ENCODE results near the gene SH3D21. TPM values are rescaled to one million over a fixed set of nuclear protein-coding genes. Genes with fewer than 3 reads are reported as not detected.

Gene SH3D21
- polyA plus RNA-seq, 4 donors, result 19.3 to 34.7 (median 23.4) TPM

GRCh38 chr1:36328088-36328480 lies 21.9 kb downstream of the SH3D21 start:
- no peak for DNase-seq (ENCODE audit: low read depth in 4 of 4, low spot score in 3 of 4)

- DNase-seq (ENCODE audit: low read depth in 4 of 4, low spot score in 3 of 4), result no peak
Measured at GRCh38 chr1:36328713-36329112, 22.5 kb downstream of the SH3D21 start.

- DNase-seq (ENCODE audit: low read depth in 4 of 4, low spot score in 3 of 4), result no peak
Measured at GRCh38 chr1:36329817-36330216, 23.6 kb downstream of the SH3D21 start.

- DNase-seq (ENCODE audit: low read depth in 4 of 4, low spot score in 3 of 4), result no peak
Measured at GRCh38 chr1:36330940-36331339, 24.8 kb downstream of the SH3D21 start.

- no peak for DNase-seq (ENCODE audit: low read depth in 4 of 4, low spot score in 3 of 4)
Measured at GRCh38 chr1:36337830-36338229, 31.7 kb downstream of the SH3D21 start.

GRCh38 chr1:36339215-36339614 lies 33.0 kb downstream of the SH3D21 start:
- DNase-seq (ENCODE audit: low read depth in 4 of 4, low spot score in 3 of 4), result no peak

- DNase-seq (ENCODE audit: low read depth in 4 of 4, low spot score in 3 of 4), result no peak
Measured at GRCh38 chr1:36339615-36340014, 33.4 kb downstream of the SH3D21 start.

- DNase-seq (ENCODE audit: low read depth in 4 of 4, low spot score in 3 of 4), result no peak
Measured at GRCh38 chr1:36341626-36342320, 35.6 kb downstream of the SH3D21 start.

GRCh38 chr1:36342426-36343185 lies 36.4 kb downstream of the SH3D21 start:
- DNase-seq (ENCODE audit: low read depth in 4 of 4, low spot score in 3 of 4), result no peak

DNA sequence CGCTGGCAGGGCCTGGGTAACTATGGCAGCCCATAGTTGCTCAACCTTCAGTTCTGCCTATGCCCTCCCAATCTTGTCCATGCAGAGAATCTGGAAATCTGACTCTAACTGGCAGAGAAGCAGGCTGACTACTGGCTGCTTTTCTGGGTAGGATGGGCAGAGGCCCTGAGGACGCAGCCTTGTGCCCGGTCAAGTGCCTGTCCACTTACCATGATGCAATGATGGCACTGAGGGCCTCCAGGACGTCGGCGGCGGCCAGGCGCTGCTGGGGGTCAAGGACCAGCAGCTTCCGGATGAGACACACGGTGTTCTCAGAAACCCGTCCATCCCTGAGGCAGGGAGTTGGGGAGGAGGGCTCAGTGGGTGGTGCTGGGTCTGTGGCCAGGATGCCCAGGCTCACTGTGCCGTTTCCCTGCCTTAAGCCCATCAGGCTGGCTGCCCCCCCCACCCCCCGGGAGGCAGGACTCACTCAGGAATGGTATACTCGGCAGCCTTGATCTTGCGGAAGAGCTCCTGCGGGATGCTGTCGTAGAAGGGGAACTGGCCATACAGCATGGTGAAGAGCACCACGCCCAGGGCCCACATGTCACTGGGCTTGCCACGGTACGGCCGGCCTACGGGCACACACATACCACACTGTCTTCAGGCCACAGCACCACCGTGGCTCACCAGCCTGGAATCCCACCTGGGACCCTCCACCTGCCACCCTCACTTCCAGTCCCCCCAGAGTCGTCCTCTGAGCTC lies 37.7 kb downstream of the SH3D21 start:
- no peak for DNase-seq (ENCODE audit: low read depth in 4 of 4, low spot score in 3 of 4)

DNA sequence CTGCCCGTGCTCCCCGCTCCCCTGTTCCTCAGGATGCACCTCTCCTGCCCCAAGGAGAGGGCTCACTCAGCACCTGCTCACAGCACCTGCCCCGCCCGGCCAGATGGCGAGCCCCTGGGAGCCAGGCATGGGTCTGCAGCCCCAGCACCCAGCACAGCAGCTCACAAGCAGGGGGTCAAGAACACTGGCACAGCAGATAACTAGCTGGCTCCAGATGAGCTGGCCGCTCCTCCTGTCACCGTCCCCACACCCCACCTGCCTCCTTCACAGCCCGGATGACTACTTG lies 38.2 kb downstream of the SH3D21 start:
- DNase-seq (ENCODE audit: low read depth in 4 of 4, low spot score in 3 of 4), result no peak

GRCh38 chr1:36345353-36345752 lies 39.2 kb downstream of the SH3D21 start:
- DNase-seq (ENCODE audit: low read depth in 4 of 4, low spot score in 3 of 4), result no peak

- no peak for DNase-seq (ENCODE audit: low read depth in 4 of 4, low spot score in 3 of 4)
Measured at GRCh38 chr1:36346741-36347370, 40.7 kb downstream of the SH3D21 start.

- no peak for DNase-seq (ENCODE audit: low read depth in 4 of 4, low spot score in 3 of 4)
Measured at GRCh38 chr1:36349241-36349671, 43.1 kb downstream of the SH3D21 start.

DNA sequence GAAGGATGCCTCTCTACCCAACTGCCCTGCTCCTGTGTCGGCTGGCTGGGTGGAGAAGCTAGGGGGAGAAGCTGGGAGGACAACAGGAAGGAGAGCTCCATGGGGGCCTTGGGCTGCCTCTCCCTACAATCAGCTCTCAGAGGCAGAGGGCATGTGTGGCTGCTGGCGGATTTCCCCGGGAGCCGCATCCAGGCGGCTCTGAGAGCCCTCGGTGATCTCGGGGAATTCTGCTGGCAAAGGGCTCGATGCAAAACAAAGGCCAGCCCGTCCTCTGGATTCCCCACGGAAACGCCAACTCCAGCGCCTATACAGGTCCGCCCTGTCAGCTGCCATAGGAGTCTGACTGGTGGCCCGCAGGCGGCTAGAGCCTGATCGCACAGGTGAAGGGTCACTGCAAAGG lies 43.7 kb downstream of the SH3D21 start:
- DNase-seq (ENCODE audit: low read depth in 4 of 4, low spot score in 3 of 4), result no peak

- DNase-seq (ENCODE audit: low read depth in 4 of 4, low spot score in 3 of 4), result no peak
Measured at GRCh38 chr1:36350659-36351226, 44.6 kb downstream of the SH3D21 start.

GRCh38 chr1:36351227-36351977 lies 45.2 kb downstream of the SH3D21 start:
- no peak for DNase-seq (ENCODE audit: low read depth in 4 of 4, low spot score in 3 of 4)

DNA sequence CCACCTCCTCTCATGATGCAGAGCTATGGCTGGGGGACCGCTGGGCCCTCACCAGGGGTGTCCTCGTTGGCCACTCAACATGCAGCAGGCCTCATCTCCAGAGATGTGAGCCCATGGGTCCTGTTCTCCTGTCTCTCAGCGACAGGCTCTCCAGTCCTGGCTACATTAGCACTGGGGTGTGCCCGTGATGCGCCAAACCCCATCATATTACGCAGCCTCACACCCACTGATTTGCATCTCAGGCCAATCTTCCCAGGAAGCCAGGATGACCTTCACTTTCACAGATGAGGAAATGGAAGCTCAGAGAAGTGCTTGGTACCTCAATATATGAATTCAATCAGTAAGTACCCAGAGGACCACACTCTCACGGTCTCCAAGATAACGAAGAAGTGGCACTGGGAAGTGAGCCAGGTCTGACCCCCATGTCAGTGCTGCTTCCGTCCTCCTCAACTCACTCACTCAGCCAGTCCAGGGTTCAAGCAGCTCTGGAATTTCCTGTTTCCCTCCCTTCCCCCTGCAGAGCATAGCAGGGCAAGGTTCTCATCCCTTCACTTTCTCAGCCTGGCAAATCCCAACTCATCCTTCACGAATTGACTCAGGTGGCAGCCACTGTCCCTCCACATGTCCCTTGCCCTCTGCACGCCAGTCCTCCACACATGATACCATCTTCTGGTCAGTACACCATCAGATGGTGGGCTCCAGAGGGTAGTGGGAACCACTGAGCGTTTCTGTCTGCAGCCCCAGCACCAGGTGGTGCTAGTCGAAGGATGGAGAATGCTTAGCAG lies 46.1 kb downstream of the SH3D21 start:
- DNase-seq (ENCODE audit: low read depth in 4 of 4, low spot score in 3 of 4), result no peak
